ENCODE measurements around the gene TRMT13. TPM values are rescaled to one million over a fixed set of nuclear protein-coding genes. Genes with fewer than 3 reads are reported as not detected.

The TRMT13 gene
- total and polyA plus RNA-seq, 2 of the 13 experiments (the other 11 are each of a cell fraction or from before 2014, with no cell fraction given), result 10.0 to 12.4 TPM

GRCh38 chr1:100147875-100148274, 14.9 kb downstream of the TRMT13 start:
- no TSS peak for BruUV-seq (replicated peaks)

DNA sequence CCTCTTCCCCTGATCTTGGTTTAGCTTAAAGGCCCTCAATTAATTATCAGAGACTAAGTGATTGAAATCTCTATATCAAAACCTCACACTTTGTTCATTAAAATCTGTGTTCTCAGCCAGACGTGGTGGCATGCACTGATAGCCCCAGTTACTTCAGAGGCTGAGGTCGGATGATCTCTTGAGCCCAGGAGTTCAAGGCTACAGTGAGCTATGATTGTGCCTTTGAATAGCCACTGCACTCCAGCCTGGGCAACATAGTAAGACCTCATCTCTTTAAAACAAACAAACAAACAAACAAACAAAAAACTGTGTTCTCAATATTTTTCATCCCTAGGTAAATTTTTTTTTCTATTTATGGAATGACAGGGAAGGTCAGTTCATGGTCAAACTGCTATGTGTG, 18.7 kb downstream of the TRMT13 start:
- POLR2A ChIA-PET, result no interaction called here
- WGBS (ENCODE audit: low lambda C conversion rate), result 43% methylated on average over 2 of the region's 2 CpGs
- no peak overlapping the region for H3K4me2 ChIP-seq (ENCODE audit: low read depth, low read length)
- H4K20me1 ChIP-seq (ENCODE audit: insufficient read depth, low read length), result no peaks in the 10 kb centered on the region
- no peaks in the 10 kb centered on the region for H3K4me1 ChIP-seq (ENCODE audit: insufficient read depth, low read length)
- H3K9me3 ChIP-seq (ENCODE audit: low read length), result no peaks in the 10 kb centered on the region
- no TSS peak for BruUV-seq (replicated peaks)
- CTCF ChIA-PET (ENCODE audit: low intra/inter-chr PET ratio, low total read pairs), result no interaction called here
- no peak overlapping the region for H3K9ac ChIP-seq (ENCODE audit: insufficient read depth, low read depth, low read length)
- no peaks in the 10 kb centered on the region for H3K27me3 ChIP-seq (ENCODE audit: control insufficient read depth in 1 of 2, insufficient read depth in 2 of 2, low read length in 2 of 2)
- H3K79me2 ChIP-seq (ENCODE audit: insufficient read depth, low read length), result no peaks in the 10 kb centered on the region
- no peak for DNase-seq (ENCODE audit: low spot score)
- no peak for FAIRE-seq
- in situ Hi-C loops (cut with HindIII; ENCODE audit: extremely low pct_ligation_motif_present, low pct_unique_long_range_greater_than_20kb), result no loop called here
- intact Hi-C loops (cut with micrococcal nuclease; ENCODE audit: unreplicated experiment), result no loop called here
- no peak overlapping the region for H2AFZ ChIP-seq (ENCODE audit: low read length)
- no peak for ATAC-seq
- H3K36me3 ChIP-seq (replicated peaks in 1 of 2; ENCODE audit: control insufficient read depth in 1 of 2, insufficient read depth in 2 of 2, low read length in 2 of 2), result no peaks in the 10 kb centered on the region; a peak in 2 of 5 replicates
- H3K27ac ChIP-seq (ENCODE audit: extremely low read length, insufficient read depth, low read length), result no peak overlapping the region
- no peak overlapping the region for H3K4me3 ChIP-seq (replicated peaks in 1 of 3; ENCODE audit: insufficient read depth in 1 of 3, low read depth in 2 of 3, low read length in 3 of 3)
- TF ChIP-seq, protein P1, sequence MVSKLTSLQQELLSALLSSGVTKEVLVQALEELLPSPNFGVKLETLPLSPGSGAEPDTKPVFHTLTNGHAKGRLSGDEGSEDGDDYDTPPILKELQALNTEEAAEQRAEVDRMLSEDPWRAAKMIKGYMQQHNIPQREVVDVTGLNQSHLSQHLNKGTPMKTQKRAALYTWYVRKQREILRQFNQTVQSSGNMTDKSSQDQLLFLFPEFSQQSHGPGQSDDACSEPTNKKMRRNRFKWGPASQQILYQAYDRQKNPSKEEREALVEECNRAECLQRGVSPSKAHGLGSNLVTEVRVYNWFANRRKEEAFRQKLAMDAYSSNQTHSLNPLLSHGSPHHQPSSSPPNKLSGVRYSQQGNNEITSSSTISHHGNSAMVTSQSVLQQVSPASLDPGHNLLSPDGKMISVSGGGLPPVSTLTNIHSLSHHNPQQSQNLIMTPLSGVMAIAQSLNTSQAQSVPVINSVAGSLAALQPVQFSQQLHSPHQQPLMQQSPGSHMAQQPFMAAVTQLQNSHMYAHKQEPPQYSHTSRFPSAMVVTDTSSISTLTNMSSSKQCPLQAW (CRISPR knock-in tag; IDR thresholded peaks at IDR 0.05), result no peak
- TF ChIP-seq HMGA1 (CRISPR knock-in tag; conservative IDR thresholded peaks at IDR 0.05), result no peak
- TF ChIP-seq ZNF121 (CRISPR knock-in tag; IDR thresholded peaks at IDR 0.05), result peak; percentile 72
- no peak for TF ChIP-seq ZSCAN31 (CRISPR knock-in tag; IDR thresholded peaks at IDR 0.05; ENCODE audit: low read depth)

More at GRCh38 chr1:100147875-100148274, 14.9 kb downstream of the TRMT13 start:
- no peaks in the 10 kb centered on the region for H3K9me3 ChIP-seq (ENCODE audit: low read length)
- intact Hi-C loops (cut with micrococcal nuclease; ENCODE audit: unreplicated experiment), result no loop called here
- DNase-seq (ENCODE audit: low spot score) (no peak), FAIRE-seq (no peak), ATAC-seq (no peak)
- H3K79me2 ChIP-seq (ENCODE audit: insufficient read depth, low read length), result no peaks in the 10 kb centered on the region
- H3K36me3 ChIP-seq (replicated peaks in 1 of 2; ENCODE audit: control insufficient read depth in 1 of 2, insufficient read depth in 2 of 2, low read length in 2 of 2), result peaks cover 4 to 26% of the 10 kb centered on the region in 2 experiments
- H3K4me1 ChIP-seq (ENCODE audit: insufficient read depth, low read length), result no peaks in the 10 kb centered on the region
- ChIA-PET CTCF (ENCODE audit: low intra/inter-chr PET ratio, low total read pairs) (no interaction called here), POLR2A (no interaction called here)
- no peak overlapping the region for H3K4me2 ChIP-seq (ENCODE audit: low read depth, low read length)
- no peaks in the 10 kb centered on the region for H3K27me3 ChIP-seq (ENCODE audit: control insufficient read depth in 1 of 2, insufficient read depth in 2 of 2, low read length in 2 of 2)
- H3K9ac ChIP-seq (ENCODE audit: insufficient read depth, low read depth, low read length), result no peak overlapping the region
- H2AFZ ChIP-seq (ENCODE audit: low read length), result no peak overlapping the region
- in situ Hi-C loops (cut with HindIII; ENCODE audit: extremely low pct_ligation_motif_present, low pct_unique_long_range_greater_than_20kb), result no loop called here
- H3K4me3 ChIP-seq (replicated peaks in 1 of 3; ENCODE audit: insufficient read depth in 1 of 3, low read depth in 2 of 3, low read length in 3 of 3), result no peak overlapping the region
- H3K27ac ChIP-seq (ENCODE audit: extremely low read length, insufficient read depth, low read length), result no peak overlapping the region
- 98% methylated on average over 4 of the region's 4 CpGs for WGBS (ENCODE audit: low lambda C conversion rate)
- H4K20me1 ChIP-seq (ENCODE audit: insufficient read depth, low read length), result no peaks in the 10 kb centered on the region
- TF ChIP-seq SNRNP70 (IDR thresholded peaks at IDR 0.05; ENCODE audit: low read depth, low read length) (no peak), XRCC5 (optimal IDR thresholded peaks at IDR 0.05; ENCODE audit: low read length) (no peak), ZNF747 (CRISPR knock-in tag; IDR thresholded peaks at IDR 0.05; ENCODE audit: borderline replicate concordance) (no peak)

Measured in HepG2 (cell line).